H1 (cell line): ENCODE data around the gene SV2B. TPM values are rescaled to one million over a fixed set of nuclear protein-coding genes. Genes with fewer than 3 reads are reported as not detected.

Source experiments
- CBX5 ChIP-seq: fragments of 300-800, 300-1000 bp; sonication (generic); IDR thresholded peaks from 2 replicates; pipeline ENCODE4 v1.7.1; 2016; ENCODE audit warnings: antibody characterized with exemption, low read length, low read depth
- polyA plus RNA-seq, 7 experiments: library from polyadenylated mRNA; depleted of rRNA in 3 of 7; stranded (reverse) in 5 of 7; unstranded in 2 of 7; fragments of >200 nt in 5 of 7; fragments of 200-250 nt in 2 of 7; gene quantifications; 1 replicate in 5 of 7; 2 replicates in 1 of 7; 4 replicates in 1 of 7; pipeline versions ENCODE4 v1.2.1 to v1.2.3, GENCODE V29; 2011 to 2013; ENCODE audit warnings: missing spikeins in 2 of 7, mixed read lengths in 2 of 7
- total RNA-seq: library from RNA; stranded (reverse); fragmentation: NEBNext Ultra II Directional; extraction: Animal tissue kit (Norgen Biotek cat#: 25700); gene quantifications from 2 replicates; pipeline ENCODE4 v1.2.1, GENCODE V29; 2021
- TF ChIP-seq, protein P1 (sequence below), 3 experiments: IDR thresholded peaks; 1 replicate in 2 of 3; 2 replicates in 1 of 3; pipeline versions ENCODE4 v1.5.1 to v1.6.1; 2011; ENCODE audit warnings: low read length in 3 of 3, mild to moderate bottlenecking in 3 of 3, inconsistent platforms in 2 of 3, low read depth in 1 of 3, moderate library complexity in 1 of 3; ENCODE audit not compliant: insufficient read depth in 1 of 3; ENCODE audit errors: control extremely low read depth in 1 of 3

SV2B gene
- total and polyA plus RNA-seq, 2 of the 8 experiments (the other 6 are each of a cell fraction or from before 2014, with no cell fraction given): 0.09 to 0.20 TPM

DNA sequence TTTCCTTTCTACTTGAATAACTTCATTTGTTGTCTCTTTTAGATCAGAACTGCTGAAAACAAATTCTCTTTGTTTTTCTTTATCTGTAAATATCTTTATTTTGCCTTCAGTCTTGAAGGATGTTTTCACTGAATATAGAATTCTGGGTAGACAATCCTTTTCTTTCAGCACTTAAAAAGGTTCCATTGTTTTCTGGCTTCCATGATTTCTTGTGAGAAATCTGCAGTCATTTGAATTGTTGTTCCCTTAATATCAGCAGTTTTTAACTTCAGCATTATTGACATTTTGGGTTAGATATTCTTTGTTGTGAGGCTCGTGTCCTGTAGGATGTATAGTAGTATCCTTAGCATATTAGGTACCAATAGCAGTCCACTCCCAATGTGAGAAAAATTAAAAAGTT, 65.8 kb downstream of the SV2B start (continued):
- TF ChIP-seq, protein P1, sequence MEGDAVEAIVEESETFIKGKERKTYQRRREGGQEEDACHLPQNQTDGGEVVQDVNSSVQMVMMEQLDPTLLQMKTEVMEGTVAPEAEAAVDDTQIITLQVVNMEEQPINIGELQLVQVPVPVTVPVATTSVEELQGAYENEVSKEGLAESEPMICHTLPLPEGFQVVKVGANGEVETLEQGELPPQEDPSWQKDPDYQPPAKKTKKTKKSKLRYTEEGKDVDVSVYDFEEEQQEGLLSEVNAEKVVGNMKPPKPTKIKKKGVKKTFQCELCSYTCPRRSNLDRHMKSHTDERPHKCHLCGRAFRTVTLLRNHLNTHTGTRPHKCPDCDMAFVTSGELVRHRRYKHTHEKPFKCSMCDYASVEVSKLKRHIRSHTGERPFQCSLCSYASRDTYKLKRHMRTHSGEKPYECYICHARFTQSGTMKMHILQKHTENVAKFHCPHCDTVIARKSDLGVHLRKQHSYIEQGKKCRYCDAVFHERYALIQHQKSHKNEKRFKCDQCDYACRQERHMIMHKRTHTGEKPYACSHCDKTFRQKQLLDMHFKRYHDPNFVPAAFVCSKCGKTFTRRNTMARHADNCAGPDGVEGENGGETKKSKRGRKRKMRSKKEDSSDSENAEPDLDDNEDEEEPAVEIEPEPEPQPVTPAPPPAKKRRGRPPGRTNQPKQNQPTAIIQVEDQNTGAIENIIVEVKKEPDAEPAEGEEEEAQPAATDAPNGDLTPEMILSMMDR (IDR thresholded peaks at IDR 0.05; ENCODE audit: control extremely low read depth in 1 of 3, insufficient read depth in 1 of 3, low read depth in 1 of 3, low read length in 3 of 3): no peak
- TF ChIP-seq CBX5: no peak
